Activated CD4-positive, alpha-beta T cell treated with anti-CD3 and anti-CD28 coated beads for 48 hours (primary cell): ENCODE data around the gene IL17D.

ENCODE experiments used
- DNase-seq: peaks from one replicate; pipeline ENCODE4 v3.0.0-alpha.2; 2020

IL17D gene

GRCh38 chr13:20696073-20696472, 7.4 kb upstream of the IL17D start:
- no peak for DNase-seq

- DNase-seq: no peak
Measured at GRCh38 chr13:20699715-20700114, 3.8 kb upstream of the IL17D start.

DNA sequence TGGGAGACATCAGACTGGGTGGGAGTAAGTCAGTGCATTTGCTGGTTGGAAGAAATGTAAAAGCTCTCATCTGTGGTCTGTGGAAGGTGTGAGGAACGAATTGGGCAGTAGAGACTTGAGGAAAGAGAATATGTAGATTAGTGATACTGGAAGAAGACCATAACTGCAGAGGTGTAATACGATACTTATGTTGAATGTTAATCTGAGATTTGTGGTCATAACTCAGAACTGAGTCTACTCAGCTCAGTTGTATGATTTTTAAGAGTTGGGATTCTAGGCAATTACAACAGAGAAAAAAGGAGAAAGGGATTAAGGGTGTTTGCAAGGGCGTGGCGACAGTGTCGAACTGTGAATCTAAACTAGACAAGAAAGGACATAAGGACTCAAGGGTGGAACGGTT, 3.2 kb upstream of the IL17D start:
- no peak for DNase-seq

- no peak for DNase-seq
Measured at GRCh38 chr13:20701461-20701860, 2.0 kb upstream of the IL17D start.

DNA sequence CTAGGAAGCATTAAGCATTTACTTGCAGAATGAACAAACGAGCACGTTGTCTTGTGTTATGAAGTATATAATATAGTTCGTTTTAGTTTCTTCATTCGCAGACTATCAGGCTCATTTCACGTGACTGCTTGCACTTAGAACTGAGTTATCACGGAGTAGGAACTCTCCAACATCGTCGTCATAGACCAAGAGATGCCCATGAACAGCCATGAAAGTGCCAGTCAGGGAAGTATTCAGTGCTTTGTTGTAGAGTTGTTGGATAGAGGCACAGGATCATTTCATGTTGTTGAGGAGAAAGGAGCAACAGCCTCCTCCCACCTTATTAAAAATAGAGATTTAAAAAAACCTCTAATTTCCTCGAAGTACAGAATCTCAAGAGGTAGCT, 977 bp upstream of the IL17D start:
- DNase-seq: no peak

DNA sequence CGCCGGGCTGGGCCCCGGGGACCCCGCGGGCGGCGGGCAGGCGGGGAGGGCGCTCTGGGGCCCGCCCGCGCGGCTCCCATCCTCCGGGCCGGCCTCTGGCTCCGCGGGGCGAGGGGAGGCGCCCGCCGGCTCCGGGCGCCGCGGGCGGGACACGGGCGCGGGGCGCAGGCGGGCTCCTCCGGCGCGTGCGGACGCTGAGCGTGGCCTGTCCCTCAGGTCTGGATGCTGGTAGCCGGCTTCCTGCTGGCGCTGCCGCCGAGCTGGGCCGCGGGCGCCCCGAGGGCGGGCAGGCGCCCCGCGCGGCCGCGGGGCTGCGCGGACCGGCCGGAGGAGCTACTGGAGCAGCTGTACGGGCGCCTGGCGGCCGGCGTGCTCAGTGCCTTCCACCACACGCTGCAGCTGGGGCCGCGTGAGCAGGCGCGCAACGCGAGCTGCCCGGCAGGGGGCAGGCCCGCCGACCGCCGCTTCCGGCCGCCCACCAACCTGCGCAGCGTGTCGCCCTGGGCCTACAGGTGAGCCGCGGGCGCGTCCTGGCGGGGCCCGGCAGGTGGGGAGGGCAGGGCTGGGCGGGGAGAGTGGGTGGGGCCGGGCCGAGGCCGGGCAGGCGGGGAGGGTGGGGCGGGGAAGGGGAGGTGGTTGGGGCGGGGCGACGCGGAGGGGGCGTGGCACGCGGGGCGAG, 420 bp downstream of the IL17D start:
- peak; percentile 82 for DNase-seq

DNA sequence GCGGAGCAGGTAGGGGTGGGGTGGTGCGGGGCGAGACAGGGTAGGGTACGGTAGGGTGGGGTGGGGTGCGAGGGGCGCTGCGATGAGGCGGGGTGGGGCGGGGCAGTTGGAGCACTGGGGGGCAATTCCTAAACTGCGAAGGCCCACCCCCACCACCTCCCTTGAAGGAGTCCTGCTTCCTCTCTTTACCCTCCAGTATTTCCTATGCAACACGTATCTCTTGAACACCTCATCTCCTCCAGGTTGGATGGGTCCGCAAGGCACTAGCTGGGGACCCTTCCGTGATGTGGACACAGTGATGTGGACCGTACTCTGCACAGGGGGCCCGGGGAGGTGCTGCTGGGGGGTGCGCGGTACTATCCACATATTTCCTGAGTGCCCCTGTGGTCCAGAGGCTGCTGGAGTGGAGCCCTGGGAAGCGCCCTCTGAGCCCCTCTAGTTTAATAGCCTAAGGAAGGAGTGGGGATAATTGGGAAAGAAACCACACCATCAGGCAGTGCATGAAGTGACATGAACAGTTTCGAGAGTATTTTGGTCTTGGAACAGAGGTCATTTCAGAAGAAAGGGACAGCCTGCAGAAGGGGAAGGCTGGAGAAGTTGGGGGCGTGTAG, 1.1 kb downstream of the IL17D start:
- no peak for DNase-seq

GRCh38 chr13:20706661-20707060, 3.2 kb downstream of the IL17D start:
- no peak for DNase-seq

DNA sequence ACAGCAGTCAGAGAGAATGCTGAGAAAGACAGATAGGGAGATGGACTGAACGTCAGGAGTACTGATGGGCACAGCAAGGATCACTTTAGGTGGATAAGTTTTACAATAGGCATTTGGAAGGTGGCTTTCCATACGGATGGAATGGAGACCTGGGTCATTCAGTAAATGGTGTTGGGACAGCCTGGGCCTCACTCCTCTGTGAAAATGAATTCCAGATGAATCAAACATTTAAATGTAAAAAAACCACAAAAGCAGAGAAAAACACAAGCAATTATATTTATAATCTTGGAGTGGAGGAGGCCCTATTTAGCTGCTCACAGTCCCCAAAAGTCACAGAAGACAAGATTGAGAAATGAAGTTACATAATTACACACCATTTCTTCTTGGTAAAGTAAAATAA, 4.7 kb downstream of the IL17D start:
- DNase-seq: no peak

GRCh38 chr13:20709369-20709768, 5.9 kb downstream of the IL17D start:
- no peak for DNase-seq

DNA sequence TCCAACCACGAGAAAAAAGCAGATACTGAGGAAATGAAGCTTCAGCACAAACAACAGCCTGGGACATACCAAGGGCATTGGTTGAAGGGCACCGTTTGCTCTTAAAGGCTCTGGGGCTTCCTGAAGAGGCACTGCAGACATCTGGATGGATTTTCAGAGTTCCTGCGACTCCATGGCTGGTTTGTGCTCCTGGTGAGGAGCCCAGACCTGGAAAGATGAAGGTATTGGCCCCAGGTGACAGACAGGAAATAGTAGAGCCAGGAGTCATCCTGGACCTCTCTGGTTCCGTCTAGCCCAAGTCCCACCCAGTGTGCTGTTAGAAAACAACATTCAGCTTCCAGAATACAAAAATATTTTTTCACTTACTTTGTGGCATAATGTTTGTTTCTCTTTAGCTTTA, 6.3 kb downstream of the IL17D start:
- no peak for DNase-seq

GRCh38 chr13:20711301-20712044, 8.0 kb downstream of the IL17D start:
- peak; percentile 27 for DNase-seq

DNA sequence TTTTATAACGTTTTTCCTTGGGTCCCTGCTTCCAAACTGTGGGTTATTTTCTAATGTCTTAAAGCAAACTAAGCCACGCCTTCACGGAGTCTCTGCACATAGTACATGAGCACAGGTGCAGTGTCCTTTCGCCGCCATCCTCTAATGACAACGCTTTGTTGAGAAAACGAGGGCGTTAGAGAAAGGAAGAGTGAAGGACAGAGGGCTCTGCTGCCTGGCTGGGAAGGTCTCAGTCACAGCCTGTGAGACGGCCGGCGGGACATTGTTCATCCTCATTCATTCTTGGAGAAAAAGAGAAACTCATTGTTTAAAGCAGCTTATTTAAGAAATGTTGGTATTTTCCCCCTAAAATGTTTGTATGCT, 9.5 kb downstream of the IL17D start:
- no peak for DNase-seq

- DNase-seq: peak; percentile 23
Measured at GRCh38 chr13:20713751-20714150, 10.3 kb downstream of the IL17D start.

DNA sequence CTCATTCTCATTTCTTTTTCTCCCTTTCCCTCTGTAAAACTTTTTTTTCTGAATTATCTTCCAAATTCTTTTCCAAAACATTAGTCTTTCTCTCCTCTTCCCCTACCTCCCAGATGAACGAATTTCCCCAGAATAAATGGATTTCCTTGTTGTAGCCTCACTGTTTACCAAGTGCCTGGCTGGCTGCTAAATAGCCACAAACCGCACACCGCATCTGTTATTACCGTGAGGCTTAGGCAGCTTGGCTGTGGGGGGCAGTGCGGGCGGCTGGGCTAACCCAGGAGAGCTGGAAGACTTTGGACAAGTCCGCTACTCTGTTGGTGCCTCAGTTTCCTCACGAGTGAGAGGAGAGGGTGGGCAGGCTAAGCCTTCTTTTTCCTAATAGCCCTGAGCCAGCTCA, 10.7 kb downstream of the IL17D start:
- DNase-seq: no peak

- no peak for DNase-seq
Measured at GRCh38 chr13:20714563-20715329, 11.2 kb downstream of the IL17D start.

- DNase-seq: no peak
Measured at GRCh38 chr13:20715330-20715712, 11.8 kb downstream of the IL17D start.

DNA sequence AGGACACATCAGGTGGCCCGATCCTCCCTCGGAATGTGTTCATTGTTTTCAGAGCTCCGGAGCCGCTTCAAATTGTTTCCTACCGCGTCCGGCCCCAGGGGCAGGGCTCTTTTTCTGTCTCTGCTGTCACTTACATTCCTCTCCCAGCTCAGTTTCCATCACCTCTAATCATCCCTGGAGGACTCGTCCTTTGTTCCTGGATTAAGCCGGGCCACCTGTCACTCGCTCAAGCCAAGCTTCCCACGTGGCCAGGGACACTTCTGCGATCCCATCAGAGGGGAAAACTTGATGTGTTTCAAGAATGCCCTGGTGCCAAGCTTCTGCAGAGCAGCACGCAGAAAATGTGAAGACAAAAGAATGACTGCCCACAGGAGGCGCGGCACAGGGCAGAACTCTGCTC, 13.5 kb downstream of the IL17D start:
- no peak for DNase-seq

GRCh38 chr13:20717581-20718542, 14.4 kb downstream of the IL17D start:
- no peak for DNase-seq

DNA sequence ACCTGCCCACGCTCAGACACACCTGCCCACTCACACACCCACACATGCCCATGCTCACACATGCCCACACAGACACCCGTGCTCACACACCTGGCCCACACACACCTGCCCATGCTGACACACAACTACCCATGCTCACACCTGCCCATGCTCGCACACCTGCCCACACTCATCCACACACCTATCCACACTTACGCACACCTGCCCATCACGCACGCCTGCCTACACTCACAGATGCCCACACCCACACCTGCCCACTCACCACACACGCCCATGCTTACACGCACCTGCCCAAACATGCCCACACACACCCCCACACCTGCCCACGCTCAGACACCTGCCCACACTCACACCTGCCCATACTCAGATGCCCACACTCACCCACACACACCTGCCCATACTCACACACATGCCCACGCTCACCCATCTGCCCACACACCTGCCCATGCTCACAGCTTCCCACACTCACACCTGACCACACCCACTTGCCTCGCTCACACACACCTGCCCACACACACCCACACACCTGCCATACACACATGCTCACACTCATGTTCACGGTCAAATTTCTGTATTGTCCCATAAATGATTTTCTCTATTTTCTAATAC, 15.6 kb downstream of the IL17D start:
- DNase-seq: no peak

DNA sequence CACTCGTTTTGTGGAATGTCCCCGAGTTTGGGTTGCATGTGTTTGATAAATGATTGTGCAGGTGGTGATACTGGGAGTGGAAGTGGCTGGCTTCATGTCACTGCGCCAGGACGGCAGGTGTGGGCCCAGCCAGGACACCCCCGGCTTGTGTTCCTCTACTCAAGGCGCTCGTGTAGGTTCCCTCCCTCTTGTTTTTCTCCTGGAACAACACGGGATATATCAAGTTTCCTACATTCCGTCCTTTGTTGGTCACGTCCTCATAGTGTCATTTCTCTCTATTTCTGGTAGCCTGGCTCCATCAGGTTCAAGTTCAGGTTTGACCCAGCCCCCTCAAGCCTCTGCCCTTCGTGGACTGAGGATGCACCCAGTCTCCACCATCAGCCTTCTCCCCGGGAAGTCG, 16.3 kb downstream of the IL17D start:
- DNase-seq: no peak

DNA sequence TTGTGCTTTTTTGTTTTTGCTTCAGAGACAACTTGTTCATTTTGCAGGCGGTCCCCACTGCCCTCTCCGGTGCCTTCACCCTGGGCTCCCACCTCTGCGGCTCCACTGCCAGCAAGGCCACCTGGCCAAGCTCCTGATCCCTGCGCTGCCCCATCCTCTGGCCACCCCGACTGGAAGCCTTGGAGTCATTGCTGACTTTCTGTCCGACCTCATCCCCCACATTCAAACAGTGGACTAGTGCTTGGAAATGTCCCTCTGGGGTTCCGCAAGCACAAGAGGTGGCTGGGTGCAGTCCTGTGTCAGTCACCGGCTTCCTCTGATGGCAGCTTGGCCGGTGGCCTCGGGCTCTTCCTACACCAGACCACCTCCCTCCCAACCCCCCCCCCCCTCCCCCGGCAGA, 17.0 kb downstream of the IL17D start:
- DNase-seq: no peak
